GM18505 (cell line): ENCODE measurements around the gene NUF2.
"Not testable (repeated sequence)": the region's sequence is repeated elsewhere in the genome, so short reads cannot be mapped to it uniquely, and the experiment has no call there.

Experiments
- ATAC-seq: cut with Tn5 transposase; IDR thresholded peaks from one replicate; pipeline ENCODE4 v1.9.1; 2021; ENCODE audit not compliant: unreplicated experiment
- POLR2A ChIP-seq: IDR thresholded peaks from 4 replicates; pipeline ENCODE4 v1.6.1; 2011; ENCODE audit warnings: borderline replicate concordance; ENCODE audit not compliant: insufficient read depth, insufficient read length; ENCODE audit errors: extremely low read depth

NUF2 gene

DNA sequence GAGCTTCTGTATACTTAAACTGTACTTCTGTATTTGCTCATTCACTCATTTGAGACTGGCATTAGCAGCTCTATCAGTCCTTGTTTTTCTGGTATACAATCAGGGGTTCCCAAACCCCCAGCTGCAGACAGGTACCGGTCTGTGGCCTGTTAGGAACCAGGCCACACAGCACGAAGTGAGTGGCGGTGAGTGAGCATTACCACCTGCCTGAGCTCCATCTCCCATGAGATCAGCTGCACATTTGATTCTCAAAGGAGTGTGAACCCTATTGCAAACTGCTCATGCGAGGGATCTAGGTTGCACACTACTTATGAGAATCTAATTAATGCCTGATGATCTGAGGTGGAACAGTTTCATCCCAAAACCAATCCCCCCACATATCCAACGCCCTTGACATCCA is 18.2 kb upstream of the NUF2 start:
- ATAC-seq = no peak
- TF ChIP-seq POLR2A = no peak

DNA sequence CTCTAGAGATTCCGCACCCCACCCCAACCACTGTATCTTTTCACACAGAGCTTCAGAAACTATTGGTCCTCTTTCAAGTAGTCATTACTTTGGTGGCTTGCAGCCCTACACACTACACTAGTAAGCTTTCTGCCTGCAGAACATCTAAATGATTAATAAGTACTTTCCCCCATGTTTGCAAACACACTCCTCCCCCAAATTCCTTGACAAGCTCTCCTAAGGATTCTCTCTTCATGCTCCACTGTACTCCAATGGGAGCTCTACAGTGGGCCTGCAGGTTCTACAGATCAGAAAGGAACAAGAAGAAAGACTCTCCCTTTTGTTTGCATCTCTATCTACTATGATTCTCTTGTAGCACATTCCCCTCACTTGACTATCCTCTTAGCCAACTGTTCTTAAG is 16.3 kb upstream of the NUF2 start:
- no peak for TF ChIP-seq POLR2A
- ATAC-seq = no peak

DNA sequence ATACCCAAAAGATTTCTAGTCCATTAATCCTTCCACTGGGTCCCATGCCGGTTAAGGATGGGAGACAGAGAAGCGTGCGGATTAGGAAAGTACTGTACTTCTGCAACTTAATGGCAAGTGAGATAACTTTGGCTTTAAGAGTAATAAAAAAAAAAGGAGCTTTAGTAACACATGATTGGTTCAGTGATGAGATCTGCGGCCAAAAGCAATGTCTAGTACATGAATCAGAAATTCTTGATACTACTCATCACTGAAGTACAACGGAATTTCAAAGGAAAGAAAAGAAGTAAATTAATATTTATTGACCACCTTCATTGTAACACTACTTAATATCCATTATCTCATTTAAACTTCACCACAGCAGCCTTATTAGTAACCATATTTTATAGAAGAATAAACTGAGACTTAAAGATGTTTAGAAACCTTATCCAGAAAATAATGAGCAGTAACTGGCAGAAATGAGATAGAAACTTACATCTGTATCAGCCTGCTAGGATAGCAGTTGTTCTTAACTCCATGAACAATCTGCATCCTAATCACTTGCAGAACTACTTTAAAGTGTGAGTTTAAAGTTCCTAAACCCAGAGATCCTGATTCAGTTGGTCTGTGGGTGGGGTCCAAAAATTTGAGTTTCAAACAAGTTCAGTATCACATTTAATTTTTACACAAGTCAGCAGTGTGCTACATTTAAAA is 14.1 kb upstream of the NUF2 start:
- no peak for TF ChIP-seq POLR2A
- no peak for ATAC-seq

DNA sequence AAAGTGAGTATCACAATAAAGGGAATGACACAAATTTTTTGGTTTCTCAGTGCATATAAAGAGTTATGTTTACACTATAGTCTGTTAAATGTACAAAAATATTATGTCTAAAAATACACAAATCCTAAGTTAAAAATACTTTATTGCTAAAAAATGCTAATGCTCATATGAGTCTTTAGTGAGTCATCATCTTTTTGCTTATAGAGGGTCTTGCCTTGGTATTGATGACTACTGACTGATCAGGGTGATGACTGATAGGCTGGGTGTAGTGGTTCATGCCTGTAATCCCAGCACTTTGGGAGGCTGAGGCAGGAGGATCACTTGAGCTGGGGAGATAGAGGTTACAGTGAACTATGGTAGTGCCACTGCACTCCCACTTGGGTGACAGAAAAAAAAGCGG is 12.9 kb upstream of the NUF2 start:
- no peak for ATAC-seq
- no peak for TF ChIP-seq POLR2A

DNA sequence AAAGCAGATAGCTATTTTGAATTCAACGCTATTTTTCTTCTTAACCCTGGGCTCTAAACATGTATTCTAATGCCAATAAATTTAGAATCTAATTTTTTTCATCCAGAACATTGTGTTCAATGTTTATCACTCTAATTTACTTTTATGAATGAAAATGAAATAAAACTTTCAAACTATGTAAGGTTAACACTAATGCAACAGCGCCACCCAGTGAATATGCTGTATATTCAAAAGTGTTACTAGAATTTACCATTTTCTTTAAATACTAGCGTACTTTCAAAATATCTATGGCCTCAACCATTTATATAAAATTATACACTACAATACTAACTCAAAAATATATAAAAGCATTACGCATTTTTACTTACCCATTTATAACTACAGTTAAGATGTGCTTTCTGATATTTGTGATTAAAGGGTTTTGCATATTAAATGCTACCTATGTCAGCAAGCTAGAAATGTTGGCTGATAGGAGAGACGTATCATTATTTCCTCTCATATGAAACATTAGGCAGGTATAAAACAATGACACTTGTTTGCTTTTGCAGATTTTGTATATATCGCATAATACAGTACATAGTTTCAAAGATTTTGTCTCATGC is 5.9 kb upstream of the NUF2 start:
- no peak for ATAC-seq
- TF ChIP-seq POLR2A = no peak

DNA sequence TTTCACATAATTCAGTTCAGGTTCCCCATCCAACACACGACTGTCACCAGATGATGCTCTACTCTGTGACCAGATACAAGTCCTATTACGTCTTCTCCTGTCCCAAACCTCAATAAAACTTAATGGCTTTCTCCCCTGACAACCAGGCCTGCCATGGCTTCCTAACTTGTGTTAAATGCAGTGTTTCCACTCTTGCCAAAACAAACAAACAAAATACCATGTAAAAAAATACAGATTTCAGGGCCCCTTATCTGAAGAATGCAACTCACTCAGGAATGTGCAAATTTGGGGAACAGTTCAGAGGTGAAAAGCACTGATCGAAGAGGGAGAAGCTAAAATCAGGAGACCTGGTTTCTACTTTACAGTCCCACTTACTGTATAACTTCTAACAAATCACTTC is 863 bp upstream of the NUF2 start:
- no peak for TF ChIP-seq POLR2A

DNA sequence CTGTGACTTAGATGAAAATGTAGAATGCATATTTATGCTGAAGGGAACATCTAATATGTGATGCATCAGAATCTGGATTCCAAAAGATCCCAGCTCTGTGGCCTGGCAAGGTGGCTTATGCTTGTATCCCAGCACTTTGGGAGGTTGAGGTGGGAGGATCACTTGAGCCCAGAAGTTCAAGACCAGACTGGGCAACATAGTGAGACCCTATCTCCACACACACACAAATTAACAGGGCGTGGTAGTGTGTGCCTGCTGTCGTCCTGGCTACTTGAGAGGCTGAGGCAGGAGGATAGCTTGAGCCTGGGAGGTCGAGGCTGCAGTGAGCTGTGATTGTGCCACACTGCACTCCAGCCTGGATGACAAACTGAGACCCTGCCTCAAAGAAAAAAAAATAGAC is 1.6 kb downstream of the NUF2 start:
- not testable (repeated sequence) for ATAC-seq

More for the DNA sequence above, 863 bp upstream of the NUF2 start:
- ATAC-seq = no peak

DNA sequence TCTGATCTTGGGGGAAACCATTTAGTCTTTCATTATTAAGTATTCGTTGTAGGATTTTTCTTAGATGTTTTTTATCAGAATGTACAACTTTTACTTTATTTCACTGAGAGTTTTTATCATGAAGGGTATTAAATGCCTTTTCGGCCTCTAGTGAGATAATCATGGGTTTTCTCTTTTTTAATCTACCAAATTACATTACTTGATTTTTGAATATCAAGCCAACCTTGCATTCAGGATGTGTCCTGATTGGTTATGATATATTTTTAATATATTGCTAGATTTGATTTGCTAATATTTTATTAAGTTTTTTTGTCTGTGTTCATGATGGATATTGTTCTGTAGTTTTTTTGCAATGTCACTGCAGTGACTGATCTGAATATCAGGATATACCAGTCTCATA is 9.4 kb downstream of the NUF2 start:
- no peak for ATAC-seq
- TF ChIP-seq POLR2A = no peak

DNA sequence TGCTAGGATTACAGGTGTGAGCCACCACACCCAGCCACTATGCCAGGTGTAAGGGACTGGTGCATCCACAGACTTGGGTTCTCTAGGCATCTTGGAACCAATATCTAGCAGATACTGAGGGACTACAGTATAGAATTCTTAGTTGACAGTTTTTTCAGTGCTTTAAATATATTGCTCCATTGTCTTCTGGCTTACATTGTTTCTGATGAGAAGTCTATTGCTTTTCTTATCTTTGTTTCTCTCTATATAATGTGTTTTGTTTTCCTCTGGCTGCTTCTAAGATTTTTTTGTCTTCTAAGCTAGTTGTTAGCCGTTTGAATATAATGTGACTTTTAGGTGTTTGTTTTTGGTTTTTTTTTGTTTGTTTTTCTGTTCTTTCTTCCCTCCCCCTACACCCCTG is 13.5 kb downstream of the NUF2 start:
- no peak for TF ChIP-seq POLR2A
- no peak for ATAC-seq

DNA sequence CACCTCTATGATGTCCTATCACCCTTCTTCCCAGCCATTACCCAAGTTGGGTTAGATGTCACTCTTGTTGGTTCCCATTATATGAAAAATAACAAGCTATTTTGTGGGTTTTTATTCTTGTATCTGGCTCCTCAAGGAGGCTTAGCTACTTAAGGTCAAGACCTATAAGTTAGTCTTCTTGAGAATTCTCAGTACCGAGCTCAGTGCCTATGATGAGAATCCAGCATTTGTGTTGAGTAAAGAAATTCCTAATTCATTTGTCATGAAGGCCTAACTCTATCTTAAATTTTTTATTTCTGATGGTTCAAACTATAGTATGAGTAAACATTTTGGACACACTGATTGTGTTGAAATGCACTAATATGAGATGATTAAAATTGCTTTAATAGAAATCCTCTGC is 15.9 kb downstream of the NUF2 start:
- ATAC-seq = no peak
- no peak for TF ChIP-seq POLR2A

DNA sequence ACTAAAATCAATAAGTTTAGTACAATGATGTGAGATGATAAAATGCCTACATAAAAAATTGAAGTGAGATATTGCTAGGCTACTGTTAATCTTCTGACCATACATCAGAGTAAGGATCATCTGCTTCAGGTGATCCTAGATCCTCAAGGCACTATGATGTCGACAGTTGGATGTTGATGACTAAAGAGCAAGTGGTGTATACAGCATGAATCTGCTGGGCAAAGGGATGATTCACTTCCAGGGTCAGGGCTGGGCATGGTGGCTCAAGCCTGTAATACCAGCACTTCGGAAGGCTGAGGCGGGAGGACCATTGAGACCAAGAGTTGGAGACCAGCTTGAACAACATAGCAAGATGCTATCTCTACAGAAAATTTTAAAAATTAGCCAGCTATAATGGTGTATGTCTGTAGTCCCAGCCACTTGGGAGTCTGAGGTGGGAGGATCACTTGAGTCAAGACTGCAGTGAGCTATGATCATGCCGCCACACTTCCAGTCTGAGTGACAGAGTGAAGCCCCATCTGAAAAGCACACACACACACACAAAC is 24.6 kb downstream of the NUF2 start:
- no peak for ATAC-seq
- TF ChIP-seq POLR2A = no peak

DNA sequence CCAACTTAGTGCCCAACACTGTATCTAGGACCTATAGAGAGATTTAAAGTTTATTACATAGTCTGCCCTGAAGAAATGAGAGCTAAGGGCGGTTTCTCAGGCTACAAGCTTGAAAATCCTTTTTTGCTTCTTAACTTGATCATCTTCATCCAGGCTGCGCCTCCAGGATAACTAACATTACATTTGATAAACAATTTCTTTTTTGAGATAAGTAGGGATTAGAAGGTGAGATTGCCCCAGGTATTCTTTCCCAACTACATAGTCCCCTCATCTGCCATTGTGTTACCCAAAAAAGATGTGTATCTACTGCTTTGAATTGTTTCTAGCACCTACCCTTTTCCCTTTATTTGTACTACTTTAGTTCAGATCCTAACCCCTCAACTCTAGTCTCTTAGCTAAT is 25.4 kb downstream of the NUF2 start:
- TF ChIP-seq POLR2A = no peak
- ATAC-seq = no peak

DNA sequence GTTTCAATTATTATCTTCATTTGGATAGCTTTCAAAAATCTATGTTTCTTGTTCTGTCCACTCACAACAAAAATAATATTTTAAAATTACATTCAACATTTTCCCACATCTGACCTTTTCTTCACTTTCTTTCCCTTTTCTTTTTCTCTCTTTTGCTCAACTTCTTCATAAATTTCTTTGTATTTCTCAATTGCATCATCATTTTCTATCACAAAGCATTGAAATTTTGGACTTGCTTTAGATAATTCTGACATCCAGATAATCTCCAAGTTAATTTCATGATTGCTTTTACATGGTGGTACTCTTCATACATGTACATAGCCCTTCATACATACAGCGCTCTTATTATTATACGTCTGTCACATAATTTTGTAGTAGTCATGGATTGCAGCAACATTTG is 30.2 kb downstream of the NUF2 start:
- no peak for ATAC-seq
- TF ChIP-seq POLR2A = no peak

DNA sequence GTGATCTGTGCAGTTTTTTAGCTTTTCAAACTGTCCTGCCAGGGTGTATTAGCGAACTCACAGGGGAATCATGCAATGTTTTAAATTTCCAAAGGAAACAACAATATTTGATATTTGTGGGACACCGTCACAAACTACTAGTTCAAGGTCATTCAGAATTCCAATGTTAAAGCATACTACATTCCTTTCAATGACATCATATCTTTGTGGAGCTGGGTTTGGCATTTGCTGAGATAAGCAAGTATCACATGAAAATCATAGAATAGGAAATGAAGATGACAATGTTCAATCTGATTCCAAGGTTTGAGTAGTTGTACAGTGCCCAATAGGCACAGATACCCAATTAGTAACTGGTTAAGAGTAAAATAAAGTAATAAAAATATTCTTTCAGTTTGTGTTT is 35.6 kb downstream of the NUF2 start:
- no peak for ATAC-seq
- TF ChIP-seq POLR2A = no peak

DNA sequence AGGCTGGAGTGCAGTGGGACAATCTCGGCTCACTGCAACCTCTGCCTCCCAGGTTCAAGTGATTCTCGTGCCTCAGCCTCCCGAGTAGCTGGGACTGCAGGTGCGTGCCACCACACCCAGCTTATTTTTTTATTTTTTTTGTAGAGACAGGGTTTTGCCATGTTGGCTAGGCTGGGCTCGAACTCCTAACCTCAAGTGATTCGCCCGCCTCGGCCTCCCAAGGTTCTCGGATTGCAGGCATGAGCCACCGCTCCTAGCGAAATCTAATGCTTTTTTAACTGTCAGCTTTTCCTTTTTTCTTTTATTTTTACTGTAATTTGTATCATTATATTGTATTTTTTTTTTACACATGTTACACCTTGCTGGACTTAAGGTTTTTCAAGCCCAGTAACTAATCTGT is 36.4 kb downstream of the NUF2 start:
- not testable (repeated sequence) for ATAC-seq
